ENCODE results near the gene HTRA1. TPM values are rescaled to one million over a fixed set of nuclear protein-coding genes. Genes with fewer than 3 reads are reported as not detected.

The HTRA1 gene
- total and polyA plus RNA-seq, 4 donors: 261 to 465 (median 355) TPM

- Histone ChIP-seq H3K4me3 (ENCODE audit: low read length in 2 of 2) (no peak overlapping the region), H3K36me3 (ENCODE audit: control insufficient read depth in 1 of 2, insufficient read depth in 2 of 2, low read length in 1 of 2) (no peaks in the 10 kb centered on the region), H3K9me3 (ENCODE audit: control insufficient read depth, low read length) (no peaks in the 10 kb centered on the region), H3K4me1 (ENCODE audit: control insufficient read depth in 1 of 2, insufficient read depth in 2 of 2, low read length in 2 of 2) (no peaks in the 10 kb centered on the region), H3K27ac (ENCODE audit: low read depth in 1 of 2, low read length in 2 of 2) (no peak overlapping the region), H3K27me3 (ENCODE audit: control insufficient read depth in 1 of 2, insufficient read depth in 2 of 2, low read length in 1 of 2) (no peaks in the 10 kb centered on the region)
- DNase-seq (peak; percentile 70 to 72), ATAC-seq (ENCODE audit: low FRiP score) (no peak)
- 54 to 68% methylated on average over 11 of the region's 11 CpGs for WGBS, 2 donors
- intact Hi-C loops (cut with DNase I): no loop called here
Observed at GRCh38 chr10:122530177-122530576, 68.8 kb downstream of the HTRA1 start.

DNA sequence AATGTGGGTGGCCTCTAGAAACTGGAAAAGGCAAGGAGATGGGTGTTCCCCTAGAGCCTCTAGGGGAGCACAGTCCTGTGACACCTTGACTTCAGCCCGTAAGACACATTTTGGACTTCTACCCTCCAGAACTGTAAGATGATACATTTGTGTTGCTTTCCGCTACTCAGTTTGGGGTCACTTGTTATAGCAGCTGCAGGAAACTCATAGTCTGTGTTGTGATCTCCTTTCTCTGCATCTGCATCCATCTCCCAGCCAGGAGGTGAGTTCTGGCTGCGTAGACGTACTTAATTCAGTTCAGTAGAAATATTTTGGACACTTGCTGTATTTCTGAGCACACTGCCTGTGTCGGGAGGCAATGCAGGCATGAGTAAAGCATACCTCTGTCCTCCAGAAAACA, 69.9 kb downstream of the HTRA1 start:
- Histone ChIP-seq H3K27me3 (ENCODE audit: control insufficient read depth in 1 of 2, insufficient read depth in 2 of 2, low read length in 1 of 2) (no peaks in the 10 kb centered on the region), H3K9me3 (ENCODE audit: control insufficient read depth, low read length) (no peaks in the 10 kb centered on the region), H3K36me3 (ENCODE audit: control insufficient read depth in 1 of 2, insufficient read depth in 2 of 2, low read length in 1 of 2) (no peaks in the 10 kb centered on the region), H3K27ac (ENCODE audit: low read depth in 1 of 2, low read length in 2 of 2) (no peak overlapping the region), H3K4me3 (ENCODE audit: low read length in 2 of 2) (no peak overlapping the region), H3K4me1 (ENCODE audit: control insufficient read depth in 1 of 2, insufficient read depth in 2 of 2, low read length in 2 of 2) (no peaks in the 10 kb centered on the region)
- ATAC-seq (ENCODE audit: low FRiP score) (no peak), DNase-seq (no peak)
- 95% methylated on average over 5 of the region's 5 CpGs for WGBS, 2 donors
- intact Hi-C loops (cut with DNase I): no loop called here

DNA sequence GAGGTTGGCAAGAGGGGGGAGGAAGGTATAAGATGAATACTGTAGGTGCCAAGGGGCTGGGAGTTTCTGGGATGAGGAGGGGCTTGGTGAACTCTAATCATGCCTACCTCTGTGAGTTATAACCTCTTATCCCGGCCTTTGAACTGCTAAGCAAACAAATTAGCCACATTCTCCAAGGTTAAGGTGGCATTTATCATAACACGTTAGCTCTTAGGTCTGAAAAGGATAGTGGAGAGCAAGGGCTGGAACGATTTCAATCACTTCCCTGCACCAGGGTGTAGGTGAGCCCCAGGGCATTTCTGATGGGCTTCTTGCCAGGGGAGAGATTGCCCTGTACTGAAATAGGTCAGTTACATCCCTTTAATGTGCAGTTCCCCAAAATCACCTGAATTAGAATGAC, 70.6 kb downstream of the HTRA1 start:
- no peaks in the 10 kb centered on the region for H3K9me3 ChIP-seq (ENCODE audit: control insufficient read depth, low read length)
- H3K4me1 ChIP-seq (ENCODE audit: control insufficient read depth in 1 of 2, insufficient read depth in 2 of 2, low read length in 2 of 2): no peaks in the 10 kb centered on the region
- no peaks in the 10 kb centered on the region for H3K36me3 ChIP-seq (ENCODE audit: control insufficient read depth in 1 of 2, insufficient read depth in 2 of 2, low read length in 1 of 2)
- no peak overlapping the region for H3K27ac ChIP-seq (ENCODE audit: low read depth in 1 of 2, low read length in 2 of 2)
- no peak for ATAC-seq (ENCODE audit: low FRiP score)
- H3K27me3 ChIP-seq (ENCODE audit: control insufficient read depth in 1 of 2, insufficient read depth in 2 of 2, low read length in 1 of 2): no peaks in the 10 kb centered on the region
- no peak overlapping the region for H3K4me3 ChIP-seq (ENCODE audit: low read length in 2 of 2)
- intact Hi-C loops (cut with DNase I): no loop called here
- WGBS, 2 donors: 52 to 66% methylated on average over 3 of the region's 3 CpGs
- no peak for DNase-seq

DNA sequence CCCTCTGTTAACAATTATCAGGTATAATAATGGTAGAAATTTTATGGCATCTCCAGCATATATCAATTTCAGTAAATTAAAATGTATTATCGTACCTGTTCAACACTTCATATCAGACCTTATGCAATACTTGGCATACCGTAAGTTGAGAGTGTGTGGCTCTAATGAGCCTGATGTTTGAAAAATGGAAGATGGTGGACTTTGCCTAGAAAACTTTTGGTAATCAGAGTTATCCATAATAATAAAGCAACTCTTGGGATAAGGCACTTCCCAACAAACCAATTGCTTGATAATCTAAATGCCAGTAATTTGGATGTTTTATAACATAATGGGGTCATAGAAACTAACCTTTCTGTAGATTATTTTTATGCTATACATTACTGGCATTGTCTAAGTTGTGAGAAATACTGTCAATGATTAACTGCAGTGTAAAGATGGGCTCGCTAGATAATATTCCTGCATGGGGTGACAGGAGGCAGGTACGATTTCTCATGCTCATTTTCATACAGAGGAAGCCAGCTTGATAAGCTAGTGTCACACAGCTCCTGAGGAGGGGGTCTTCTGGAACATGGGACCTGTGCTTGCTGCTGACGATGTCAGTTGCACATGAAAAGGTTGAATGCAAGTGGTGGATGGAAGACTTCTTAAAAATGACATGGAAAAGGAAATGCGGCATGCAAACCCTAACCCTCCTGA, 71.4 kb downstream of the HTRA1 start:
- no peak overlapping the region for H3K27ac ChIP-seq (ENCODE audit: low read depth in 1 of 2, low read length in 2 of 2)
- H3K9me3 ChIP-seq (ENCODE audit: control insufficient read depth, low read length): no peaks in the 10 kb centered on the region
- no peak for ATAC-seq (ENCODE audit: low FRiP score)
- H3K36me3 ChIP-seq (ENCODE audit: control insufficient read depth in 1 of 2, insufficient read depth in 2 of 2, low read length in 1 of 2): no peaks in the 10 kb centered on the region
- 96 to 97% methylated on average over 6 of the region's 6 CpGs for WGBS, 2 donors
- H3K27me3 ChIP-seq (ENCODE audit: control insufficient read depth in 1 of 2, insufficient read depth in 2 of 2, low read length in 1 of 2): no peaks in the 10 kb centered on the region
- no peaks in the 10 kb centered on the region for H3K4me1 ChIP-seq (ENCODE audit: control insufficient read depth in 1 of 2, insufficient read depth in 2 of 2, low read length in 2 of 2)
- no peak for DNase-seq
- intact Hi-C loops (cut with DNase I): no loop called here
- no peak overlapping the region for H3K4me3 ChIP-seq (ENCODE audit: low read length in 2 of 2)

GRCh38 chr10:122537545-122537944, 76.2 kb downstream of the HTRA1 start:
- Histone ChIP-seq H3K36me3 (ENCODE audit: control insufficient read depth in 1 of 2, insufficient read depth in 2 of 2, low read length in 1 of 2) (no peaks in the 10 kb centered on the region), H3K4me3 (ENCODE audit: low read length in 2 of 2) (no peak overlapping the region), H3K27me3 (ENCODE audit: control insufficient read depth in 1 of 2, insufficient read depth in 2 of 2, low read length in 1 of 2) (no peaks in the 10 kb centered on the region), H3K4me1 (ENCODE audit: control insufficient read depth in 1 of 2, insufficient read depth in 2 of 2, low read length in 2 of 2) (no peaks in the 10 kb centered on the region), H3K9me3 (ENCODE audit: control insufficient read depth, low read length) (no peaks in the 10 kb centered on the region), H3K27ac (ENCODE audit: low read depth in 1 of 2, low read length in 2 of 2) (no peak overlapping the region)
- ATAC-seq (ENCODE audit: low FRiP score): no peak
- intact Hi-C loops (cut with DNase I): no loop called here
- WGBS, 2 donors: 92 to 93% methylated on average over 2 of the region's 2 CpGs
- no peak for DNase-seq

GRCh38 chr10:122541541-122542002, 80.2 kb downstream of the HTRA1 start:
- 38% methylated on average over 4 of the region's 4 CpGs for WGBS, 2 donors
- no peak for ATAC-seq (ENCODE audit: low FRiP score)
- intact Hi-C loops (cut with DNase I): no loop called here
- no peaks in the 10 kb centered on the region for H3K36me3 ChIP-seq (ENCODE audit: control insufficient read depth in 1 of 2, insufficient read depth in 2 of 2, low read length in 1 of 2)
- no peak overlapping the region for H3K27ac ChIP-seq (ENCODE audit: low read depth in 1 of 2, low read length in 2 of 2)
- no peaks in the 10 kb centered on the region for H3K27me3 ChIP-seq (ENCODE audit: control insufficient read depth in 1 of 2, insufficient read depth in 2 of 2, low read length in 1 of 2)
- H3K4me1 ChIP-seq (ENCODE audit: control insufficient read depth in 1 of 2, insufficient read depth in 2 of 2, low read length in 2 of 2): no peaks in the 10 kb centered on the region
- no peak overlapping the region for H3K4me3 ChIP-seq (ENCODE audit: low read length in 2 of 2)
- DNase-seq: no peak
- H3K9me3 ChIP-seq (ENCODE audit: control insufficient read depth, low read length): no peaks in the 10 kb centered on the region

DNA sequence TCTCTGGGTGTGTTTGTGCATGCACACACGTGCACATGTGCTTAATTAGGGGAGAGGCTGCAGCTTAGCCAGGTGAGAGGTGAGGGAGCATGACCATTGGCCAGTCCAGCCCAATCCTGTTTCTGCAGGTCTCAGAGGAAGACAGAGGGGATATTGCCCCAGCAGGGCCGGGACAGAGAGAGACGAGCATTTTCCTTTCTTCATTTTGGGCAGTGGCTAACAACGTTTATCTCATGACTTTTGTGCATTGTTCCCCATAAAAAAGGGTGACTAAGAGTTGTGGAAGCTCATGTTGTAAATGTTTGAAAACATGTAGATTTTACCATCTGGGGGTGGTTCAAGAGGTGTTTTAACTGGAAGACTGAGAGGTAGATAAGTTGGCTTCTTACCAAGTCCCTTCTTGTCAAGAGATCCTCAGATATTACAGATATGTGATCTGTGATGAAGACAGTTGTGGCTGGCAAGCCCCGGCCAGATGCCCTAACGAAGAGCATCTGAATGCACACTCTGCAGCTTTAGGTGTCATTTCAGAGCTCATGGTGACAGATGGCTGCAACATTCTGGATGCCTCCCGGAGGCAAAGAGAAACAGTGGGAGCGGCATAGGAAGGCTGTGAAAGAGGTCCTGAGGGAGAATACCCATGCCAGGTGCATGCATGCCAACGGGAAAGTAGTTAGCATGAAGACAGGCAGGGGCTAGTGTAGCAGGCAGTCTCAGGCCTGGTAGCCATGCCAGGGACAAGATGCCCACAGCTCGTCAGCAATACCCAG, 82.5 kb downstream of the HTRA1 start:
- no peaks in the 10 kb centered on the region for H3K36me3 ChIP-seq (ENCODE audit: control insufficient read depth in 1 of 2, insufficient read depth in 2 of 2, low read length in 1 of 2)
- DNase-seq: no peak
- no peak overlapping the region for H3K27ac ChIP-seq (ENCODE audit: low read depth in 1 of 2, low read length in 2 of 2)
- 90 to 91% methylated on average over 10 of the region's 10 CpGs for WGBS, 2 donors
- no peaks in the 10 kb centered on the region for H3K4me1 ChIP-seq (ENCODE audit: control insufficient read depth in 1 of 2, insufficient read depth in 2 of 2, low read length in 2 of 2)
- no peaks in the 10 kb centered on the region for H3K9me3 ChIP-seq (ENCODE audit: control insufficient read depth, low read length)
- no peak for ATAC-seq (ENCODE audit: low FRiP score)
- no peaks in the 10 kb centered on the region for H3K27me3 ChIP-seq (ENCODE audit: control insufficient read depth in 1 of 2, insufficient read depth in 2 of 2, low read length in 1 of 2)
- intact Hi-C loops (cut with DNase I): no loop called here
- H3K4me3 ChIP-seq (ENCODE audit: low read length in 2 of 2): no peak overlapping the region

GRCh38 chr10:122544493-122544892, 83.1 kb downstream of the HTRA1 start:
- no peak for DNase-seq
- intact Hi-C loops (cut with DNase I): no loop called here

GRCh38 chr10:122546242-122546641, 84.9 kb downstream of the HTRA1 start:
- intact Hi-C loops (cut with DNase I): no loop called here
- ATAC-seq (ENCODE audit: low FRiP score): no peak
- H3K36me3 ChIP-seq (ENCODE audit: control insufficient read depth in 1 of 2, insufficient read depth in 2 of 2, low read length in 1 of 2): no peaks in the 10 kb centered on the region
- no peaks in the 10 kb centered on the region for H3K9me3 ChIP-seq (ENCODE audit: control insufficient read depth, low read length)
- H3K27me3 ChIP-seq (ENCODE audit: control insufficient read depth in 1 of 2, insufficient read depth in 2 of 2, low read length in 1 of 2): no peaks in the 10 kb centered on the region
- H3K4me3 ChIP-seq (ENCODE audit: low read length in 2 of 2): no peak overlapping the region
- H3K4me1 ChIP-seq (ENCODE audit: control insufficient read depth in 1 of 2, insufficient read depth in 2 of 2, low read length in 2 of 2): no peaks in the 10 kb centered on the region
- no peak for DNase-seq
- WGBS, 2 donors: 64 to 72% methylated on average over 8 of the region's 8 CpGs
- H3K27ac ChIP-seq (ENCODE audit: low read depth in 1 of 2, low read length in 2 of 2): no peak overlapping the region

More at GRCh38 chr10:122544493-122544892, 83.1 kb downstream of the HTRA1 start:
- Histone ChIP-seq H3K27me3 (ENCODE audit: control insufficient read depth in 1 of 2, insufficient read depth in 2 of 2, low read length in 1 of 2) (no peaks in the 10 kb centered on the region), H3K4me3 (ENCODE audit: low read length in 2 of 2) (no peak overlapping the region), H3K9me3 (ENCODE audit: control insufficient read depth, low read length) (no peaks in the 10 kb centered on the region), H3K4me1 (ENCODE audit: control insufficient read depth in 1 of 2, insufficient read depth in 2 of 2, low read length in 2 of 2) (no peaks in the 10 kb centered on the region), H3K36me3 (ENCODE audit: control insufficient read depth in 1 of 2, insufficient read depth in 2 of 2, low read length in 1 of 2) (no peaks in the 10 kb centered on the region), H3K27ac (ENCODE audit: low read depth in 1 of 2, low read length in 2 of 2) (no peak overlapping the region)
- WGBS, 2 donors: 95 to 97% methylated on average over 8 of the region's 8 CpGs
- ATAC-seq (ENCODE audit: low FRiP score): no peak
